ENCODE measurements around the gene TSPAN6.

TSPAN6 gene

DNA sequence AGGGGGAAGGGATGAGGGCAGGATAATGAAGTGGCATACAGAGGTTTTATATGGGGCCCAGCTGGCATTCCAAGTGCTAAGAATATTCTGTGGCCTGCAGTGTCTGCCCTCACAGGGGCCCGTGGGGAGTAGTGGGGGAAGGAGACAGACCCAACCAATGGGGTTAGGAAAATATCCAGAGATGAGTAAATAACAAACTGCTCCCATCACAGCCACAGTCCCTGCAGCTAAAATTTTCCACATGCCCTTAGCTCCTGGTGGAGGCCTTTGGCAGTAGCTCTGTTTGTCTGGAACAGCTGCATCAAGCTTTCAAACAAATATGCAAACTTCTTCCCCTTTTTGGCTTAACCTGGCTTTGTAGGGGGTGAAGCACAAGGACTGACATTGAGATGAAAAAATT is 10.5 kb upstream of the TSPAN6 start:
- no peak for DNase-seq

DNA sequence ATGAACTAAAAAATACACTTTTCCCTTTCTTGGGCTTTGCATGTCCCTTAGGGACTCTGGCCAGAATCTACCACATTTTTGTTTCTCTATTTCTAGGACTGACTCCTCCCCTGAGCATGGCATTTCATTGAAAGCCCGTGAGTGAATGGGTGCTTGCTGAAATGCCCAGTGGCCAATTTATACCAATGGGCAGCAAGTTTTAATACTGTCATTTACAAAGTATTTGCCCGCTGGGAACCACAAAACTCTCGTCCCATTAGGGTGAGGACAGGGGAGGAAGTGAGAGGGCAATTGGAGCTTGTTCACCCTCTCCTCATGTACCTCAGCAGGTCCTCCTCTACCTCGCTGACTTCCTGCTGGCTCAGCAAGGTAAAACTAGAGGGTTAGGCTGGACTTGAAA is 8.5 kb upstream of the TSPAN6 start:
- no peak for DNase-seq

DNA sequence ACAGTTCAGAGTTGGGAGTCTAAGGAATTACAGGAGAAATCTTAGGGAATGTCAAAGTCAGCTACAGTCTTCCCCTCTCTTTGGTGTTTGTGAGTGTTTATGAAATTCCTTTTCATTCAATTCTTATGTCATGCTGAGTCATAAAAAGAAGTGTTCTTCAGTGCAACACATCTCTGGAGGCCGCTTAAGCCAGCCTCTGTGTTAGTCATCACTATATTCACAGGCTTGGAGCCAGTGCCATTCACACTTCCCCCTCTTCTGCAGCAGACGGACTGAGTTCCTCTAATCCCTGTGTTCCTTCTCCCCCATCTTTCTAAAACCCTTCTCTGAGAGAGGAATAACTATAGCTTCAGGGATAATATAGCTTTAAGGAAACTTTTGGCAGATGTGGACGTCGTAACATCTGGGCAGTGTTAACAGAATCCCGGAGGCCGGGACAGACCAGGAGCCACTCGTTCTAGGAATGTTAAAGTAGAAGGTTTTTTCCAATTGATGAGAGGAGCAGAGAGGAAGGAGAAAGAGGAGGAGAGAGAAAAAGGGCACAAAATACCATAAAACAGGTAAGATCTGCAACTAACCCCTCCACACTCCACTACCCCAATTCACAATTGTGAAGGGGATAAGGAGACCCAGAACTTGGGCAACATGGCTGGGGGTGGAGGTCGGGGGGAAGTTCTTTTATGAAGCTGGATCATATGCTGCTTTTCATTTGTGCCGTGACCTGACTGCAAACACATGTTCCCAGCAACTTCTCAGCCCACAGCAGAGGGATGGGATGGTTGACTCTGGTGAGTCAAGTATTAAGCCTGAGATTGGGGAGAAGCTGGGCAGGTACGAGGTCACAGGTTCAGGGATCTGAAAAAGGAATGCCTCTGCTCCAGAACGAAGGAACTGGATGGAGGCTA is 7.6 kb upstream of the TSPAN6 start, which contains the start of gene SRPX2:
Gene SRPX2 (plus strand): TSS at position 244 of the 905 bp plus-strand sequence. CDS start 2,124 bp downstream, outside the sequence.
- no peak for DNase-seq

DNA sequence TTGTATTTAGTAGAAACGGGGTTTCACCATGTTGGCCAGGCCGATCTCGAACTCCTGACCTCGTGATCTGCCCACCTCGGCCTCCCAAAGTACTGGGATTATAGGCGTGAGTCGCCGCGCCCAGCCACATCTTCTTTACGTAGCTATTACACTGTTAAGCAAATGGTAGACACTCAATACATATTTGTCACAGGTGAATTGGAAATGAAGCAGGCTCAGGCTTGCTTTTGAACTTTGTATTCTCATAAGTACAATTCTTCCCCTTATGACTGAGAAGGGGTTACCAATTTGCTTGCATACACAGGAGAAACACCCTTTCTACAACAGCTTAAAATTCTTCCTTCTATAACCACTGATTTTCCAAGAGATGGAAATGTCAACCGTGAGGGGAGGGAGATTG is 6.6 kb upstream of the TSPAN6 start:
- DNase-seq: no peak

DNA sequence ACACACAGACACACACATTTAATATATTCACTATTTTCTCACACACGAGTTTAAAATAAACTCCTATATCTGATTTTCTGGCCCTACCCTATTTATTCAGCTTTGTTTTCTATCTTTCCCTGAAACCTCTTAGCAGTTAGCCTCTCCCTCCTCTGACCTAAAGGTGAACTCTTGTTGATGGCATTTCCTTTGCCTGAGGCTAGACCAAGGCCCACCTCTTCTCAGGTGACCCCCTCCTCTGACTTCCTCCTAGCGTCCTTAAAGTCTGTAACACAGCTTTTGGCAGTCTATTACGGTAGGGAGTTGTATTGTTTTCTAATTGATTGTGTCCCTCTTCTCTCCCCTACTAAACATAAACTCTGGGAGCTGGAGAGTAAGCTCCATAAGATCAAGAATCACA is 5.7 kb upstream of the TSPAN6 start:
- no peak for DNase-seq

DNA sequence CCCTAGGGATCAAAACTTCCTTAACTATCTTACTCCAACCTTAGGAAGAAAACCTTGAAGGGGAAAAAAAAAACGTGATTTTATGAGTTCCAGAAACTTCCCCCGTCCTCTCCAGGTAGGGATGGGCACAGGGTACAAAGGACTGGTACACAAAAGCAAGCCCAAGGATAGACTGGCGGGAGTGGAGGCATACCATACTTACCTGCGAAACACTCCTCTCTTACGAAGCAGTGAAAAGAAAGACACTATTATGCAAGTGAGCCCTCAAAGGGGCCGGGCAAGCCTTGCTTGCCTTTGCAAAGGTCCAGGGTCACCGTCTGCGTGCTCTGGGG is 651 bp downstream of the TSPAN6 start:
- DNase-seq: no peak

DNA sequence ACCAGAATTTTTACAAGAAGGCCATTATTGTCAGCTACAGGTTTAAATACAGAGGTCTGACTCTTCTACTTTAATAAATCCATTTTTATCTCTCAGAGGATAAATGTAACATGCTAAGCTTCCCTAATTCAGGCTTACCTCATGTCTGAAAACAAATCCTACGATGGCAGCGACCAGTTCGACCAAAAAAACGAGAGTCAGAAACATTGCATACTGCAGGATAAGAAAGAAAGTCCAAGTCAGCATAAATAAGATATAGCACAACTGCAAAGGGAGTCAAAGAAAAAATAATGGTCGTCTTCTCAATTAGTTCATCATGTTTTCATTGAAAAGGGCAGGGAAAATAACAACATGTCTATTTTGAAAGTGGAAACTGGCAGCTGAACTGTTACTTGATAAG is 1.6 kb downstream of the TSPAN6 start:
- no peak for DNase-seq

DNA sequence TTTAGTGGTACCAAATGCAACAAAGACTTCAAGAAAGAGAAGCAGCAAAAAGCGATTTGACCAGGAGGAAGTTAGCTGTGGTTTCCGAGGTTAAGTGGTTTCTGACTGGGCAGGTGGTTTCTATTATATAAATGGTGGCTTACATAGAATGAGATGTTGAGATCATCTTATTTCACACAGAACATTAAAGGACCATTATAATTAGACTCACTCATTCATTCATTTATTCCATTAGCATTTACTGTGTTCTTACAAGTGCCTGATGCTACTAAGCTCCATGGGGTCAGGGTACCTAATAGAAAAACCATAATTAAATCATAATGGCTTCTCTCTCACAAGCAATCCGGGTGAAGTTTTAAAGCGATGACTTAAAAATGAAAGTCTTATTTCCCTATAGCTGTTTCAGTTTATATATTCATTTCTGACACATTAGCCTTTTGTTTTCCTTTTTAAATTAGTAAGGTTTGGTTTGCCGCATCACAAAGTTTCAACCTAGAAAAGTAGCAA is 10.6 kb downstream of the TSPAN6 start:
- no peak for DNase-seq

DNA sequence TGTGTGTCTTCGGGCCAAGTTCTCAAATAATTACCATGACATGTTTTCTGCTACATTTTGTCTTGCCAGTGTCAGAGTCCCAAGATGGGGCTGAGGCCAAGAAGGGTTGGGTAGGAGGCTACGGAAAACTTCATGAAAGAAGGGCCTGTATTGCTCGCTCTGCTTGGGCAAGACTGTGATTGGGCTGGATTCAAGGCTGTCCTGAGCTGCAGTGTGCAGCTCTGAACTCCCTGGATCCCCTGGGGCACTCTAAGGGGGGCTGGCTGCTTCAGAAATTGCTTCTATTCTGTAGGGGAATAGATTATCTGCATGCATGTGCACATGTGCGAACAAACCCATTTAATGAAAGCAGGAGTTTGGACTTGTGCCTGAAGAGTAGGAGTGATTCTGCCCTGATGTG is 13.6 kb downstream of the TSPAN6 start:
- no peak for DNase-seq

DNA sequence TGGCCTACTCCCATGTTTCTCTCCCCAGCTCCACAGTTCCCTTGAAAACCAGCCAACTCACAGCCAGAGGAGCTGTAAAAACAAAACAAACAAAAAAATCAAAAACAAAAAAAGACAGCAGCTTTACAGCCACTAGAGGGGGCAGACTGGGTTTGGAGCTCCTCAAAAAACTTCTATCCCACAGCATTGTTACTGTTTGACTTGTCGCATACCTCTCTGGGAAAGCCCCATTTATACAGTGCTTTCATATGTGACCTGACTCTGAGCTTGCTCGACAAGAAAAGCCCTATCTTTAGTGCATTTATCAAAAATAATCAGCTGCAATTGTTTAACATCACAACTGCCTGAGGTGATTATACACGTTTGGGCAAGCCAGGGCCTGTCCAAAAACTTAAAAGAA is 21.6 kb downstream of the TSPAN6 start:
- DNase-seq: no peak

DNA sequence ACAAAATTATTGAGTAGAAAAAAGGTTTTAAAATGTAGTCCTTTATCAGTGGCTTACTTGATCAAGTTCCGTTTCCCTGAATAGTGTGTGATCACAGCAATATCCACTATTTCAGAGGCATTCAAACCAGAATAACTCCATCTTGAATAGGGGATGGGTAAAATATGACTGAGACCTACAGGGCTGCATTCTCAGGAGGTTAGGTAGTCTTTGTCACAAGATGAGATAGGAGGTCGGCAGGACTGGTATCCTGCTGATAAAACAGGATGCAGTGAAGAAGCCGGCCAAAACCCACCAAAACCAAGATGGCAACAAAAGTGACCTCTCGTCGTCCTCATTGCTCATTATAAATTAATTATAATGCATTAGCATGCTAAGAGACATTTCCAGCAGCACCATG is 24.7 kb downstream of the TSPAN6 start:
- DNase-seq: no peak

DNA sequence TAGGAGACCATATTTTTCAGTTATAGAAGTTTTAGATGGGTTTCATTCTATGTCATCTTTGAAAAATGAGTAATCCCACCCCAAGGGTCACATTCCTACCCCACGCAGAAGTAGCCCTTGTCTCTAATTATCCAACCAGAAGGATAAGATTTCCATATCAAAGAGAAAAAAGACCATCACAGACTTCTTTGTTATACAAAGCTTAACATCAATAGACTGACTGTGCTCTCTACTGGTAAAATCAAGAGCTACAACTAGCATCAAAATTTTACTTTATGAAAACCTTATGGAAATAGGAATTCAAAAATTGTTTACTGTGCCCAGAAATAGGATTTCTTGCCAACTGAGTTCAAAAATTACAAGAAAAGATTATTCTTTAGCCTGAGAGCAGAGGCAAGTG is 27.0 kb downstream of the TSPAN6 start:
- DNase-seq: no peak

DNA sequence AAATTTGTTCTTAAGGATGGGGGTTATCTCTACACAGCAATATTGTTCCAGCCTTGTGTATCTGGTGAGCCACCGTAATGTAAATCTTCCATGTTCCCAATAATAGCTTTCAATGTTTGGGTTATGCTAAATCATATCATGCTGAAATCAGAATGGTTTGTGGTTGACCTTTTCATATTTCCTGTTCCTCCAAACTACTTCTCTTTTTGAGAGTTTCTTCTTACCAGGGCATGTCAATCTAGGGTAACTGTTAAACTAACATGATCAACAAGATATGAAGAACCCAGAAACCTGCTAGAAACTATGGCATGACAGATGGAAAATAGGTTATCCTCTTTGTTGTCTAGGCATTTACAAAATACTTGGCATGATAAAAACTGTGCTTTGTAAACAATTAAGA is 29.9 kb downstream of the TSPAN6 start:
- no peak for DNase-seq

DNA sequence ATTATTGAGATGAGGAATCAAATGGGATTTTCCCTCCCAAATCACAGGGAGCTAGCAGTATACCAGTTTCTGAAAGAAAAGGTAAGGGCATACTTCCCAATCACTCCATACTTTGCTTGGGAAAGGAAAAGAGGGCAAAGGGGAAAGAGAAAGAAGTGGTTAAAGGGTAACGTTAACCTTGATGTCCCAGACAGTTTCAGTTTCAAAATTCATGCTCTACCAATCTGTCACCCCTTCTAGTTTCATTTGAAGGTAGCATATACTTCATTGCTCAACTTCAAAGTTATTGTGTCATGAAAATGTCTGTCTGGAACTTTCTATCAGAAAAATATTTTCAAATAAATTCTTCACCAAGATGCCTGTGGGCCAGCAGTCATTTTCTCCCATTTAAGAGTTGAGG is 35.8 kb downstream of the TSPAN6 start:
- no peak for DNase-seq

DNA sequence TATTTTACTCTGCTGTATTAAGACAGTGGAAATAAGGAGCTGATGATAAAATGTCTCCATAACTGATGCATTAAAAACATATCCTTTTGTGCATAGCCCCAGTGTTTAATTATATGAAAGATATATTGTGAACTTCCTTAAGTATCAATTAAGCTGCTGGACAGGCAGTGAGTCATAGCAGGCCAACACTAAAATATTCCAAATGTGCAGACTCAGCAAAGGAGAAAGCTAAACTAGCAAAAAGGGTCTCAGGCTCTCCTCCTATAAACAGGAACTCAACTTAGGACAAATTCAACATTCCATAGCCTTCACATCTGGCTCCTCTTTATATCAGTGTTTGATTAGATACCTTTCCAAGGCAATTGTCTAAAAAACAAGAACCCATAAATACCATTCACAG is 36.3 kb downstream of the TSPAN6 start:
- DNase-seq: no peak

DNA sequence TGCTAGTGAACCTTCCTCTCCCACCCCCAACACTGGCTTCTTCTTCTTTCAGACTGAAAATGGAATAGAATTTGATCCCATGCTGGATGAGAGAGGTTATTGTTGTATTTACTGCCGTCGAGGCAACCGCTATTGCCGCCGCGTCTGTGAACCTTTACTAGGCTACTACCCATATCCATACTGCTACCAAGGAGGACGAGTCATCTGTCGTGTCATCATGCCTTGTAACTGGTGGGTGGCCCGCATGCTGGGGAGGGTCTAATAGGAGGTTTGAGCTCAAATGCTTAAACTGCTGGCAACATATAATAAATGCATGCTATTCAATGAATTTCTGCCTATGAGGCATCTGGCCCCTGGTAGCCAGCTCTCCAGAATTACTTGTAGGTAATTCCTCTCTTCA is 37.1 kb downstream of the TSPAN6 start:
- no peak for DNase-seq

DNA sequence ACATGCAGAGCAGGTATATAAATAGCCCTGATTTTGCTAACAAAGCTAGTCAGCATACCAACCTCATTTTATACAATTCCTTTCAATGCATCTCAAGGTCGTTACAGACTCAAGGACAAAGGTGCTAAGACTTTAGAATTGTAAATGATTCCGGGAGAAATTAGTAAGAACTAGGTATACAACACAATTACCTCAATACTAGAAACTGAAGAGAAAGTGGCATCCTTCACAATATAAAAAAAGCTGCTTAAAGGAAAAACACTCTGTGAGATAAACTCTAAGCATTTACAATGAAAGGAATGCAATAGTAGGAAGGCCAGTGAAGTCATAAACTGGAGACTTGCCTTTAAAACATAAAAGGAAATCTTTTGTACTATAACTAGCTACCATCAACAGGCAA is 40.0 kb downstream of the TSPAN6 start:
- no peak for DNase-seq

DNA sequence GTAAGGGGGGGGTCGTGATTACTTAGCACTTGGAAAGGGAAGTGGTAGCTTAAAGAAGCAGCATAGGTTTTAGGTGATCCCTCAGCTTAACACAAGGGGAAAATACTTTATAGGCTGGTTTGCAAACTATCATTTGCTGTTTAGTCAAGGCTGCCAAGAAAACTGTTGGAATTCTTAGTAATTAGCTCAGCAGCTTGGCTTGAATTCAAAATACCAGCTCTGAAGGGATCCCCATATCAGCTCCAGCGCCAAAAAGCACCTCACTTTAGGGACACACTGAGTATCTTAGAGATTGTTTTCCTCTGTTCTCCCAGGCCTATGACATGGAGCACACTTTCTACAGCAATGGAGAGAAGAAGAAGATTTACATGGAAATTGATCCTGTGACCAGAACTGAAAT is 43.0 kb downstream of the TSPAN6 start:
- DNase-seq: no peak

DNA sequence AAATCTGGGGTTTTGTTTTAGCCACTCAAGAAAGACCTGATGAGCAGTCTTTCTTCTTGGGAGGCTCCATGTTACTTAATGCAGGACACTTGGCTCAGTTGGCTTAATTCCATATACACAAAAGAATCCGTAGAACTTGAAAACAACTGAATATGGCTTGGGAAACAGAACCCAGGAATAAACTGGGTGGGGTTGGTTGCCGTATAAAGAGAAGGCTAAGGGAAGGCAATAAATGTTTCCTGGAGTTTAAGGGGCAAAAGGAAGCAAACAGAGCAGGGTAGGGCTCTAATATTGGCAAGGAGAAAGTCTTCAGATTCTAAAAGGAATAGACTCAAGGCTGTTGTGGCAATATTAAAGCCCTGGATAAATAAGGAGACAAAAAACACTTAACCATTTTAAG is 43.5 kb downstream of the TSPAN6 start:
- DNase-seq: no peak

DNA sequence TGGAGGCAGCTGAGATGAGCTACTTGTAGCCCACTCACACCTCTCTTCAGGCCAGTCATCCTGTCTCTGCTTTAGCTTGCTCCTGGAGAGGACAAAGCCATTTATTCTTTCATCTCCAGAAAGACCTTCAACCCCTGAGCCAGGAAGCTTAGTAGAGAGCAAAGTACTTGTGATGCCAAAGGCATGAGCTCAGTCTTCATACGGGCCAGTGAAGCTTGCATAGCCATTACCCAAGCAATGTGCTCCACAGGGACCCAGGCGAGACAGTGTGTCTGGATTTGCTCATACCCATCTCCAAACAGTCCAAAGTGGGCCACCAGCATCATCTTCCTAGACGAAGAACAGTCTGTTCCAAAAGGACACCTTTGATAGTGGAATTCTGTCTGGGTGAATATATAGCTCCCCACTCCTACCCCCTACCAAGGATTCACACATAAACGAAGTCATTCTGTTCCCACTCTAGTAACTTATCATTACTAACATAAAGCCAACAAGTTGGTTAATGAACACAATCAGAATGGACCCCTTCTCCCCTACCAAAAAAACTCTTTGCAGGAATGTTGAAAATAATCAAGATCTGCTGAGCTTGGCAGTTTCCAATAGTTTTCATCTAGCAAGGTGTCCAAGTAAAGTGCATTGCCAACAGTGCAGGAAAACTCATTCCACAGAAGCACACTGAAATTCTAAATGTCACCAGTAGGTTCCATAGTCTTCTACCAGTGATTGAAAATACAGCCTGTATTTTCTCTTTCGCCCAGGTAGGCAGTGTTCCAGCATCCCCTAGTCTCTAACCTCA is 45.2 kb downstream of the TSPAN6 start:
- DNase-seq: no peak

DNA sequence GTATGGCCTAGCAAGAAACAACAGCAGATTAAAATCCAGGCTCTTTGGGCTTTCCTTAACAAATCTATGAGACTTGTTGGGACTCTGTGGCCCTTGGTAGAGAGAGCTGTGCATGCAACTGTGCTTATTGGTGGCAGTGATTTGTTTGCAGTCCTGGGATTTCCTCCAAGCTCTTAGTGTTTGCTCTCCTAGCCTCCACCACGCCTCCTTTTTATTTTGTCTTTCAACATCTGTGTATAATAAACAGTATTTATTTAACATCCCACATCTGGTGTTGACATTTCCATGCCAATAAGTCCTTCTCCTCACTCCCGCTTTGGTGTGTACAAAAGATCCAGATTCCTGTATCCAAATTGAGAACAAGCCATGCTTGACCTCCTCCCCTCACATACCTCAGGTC is 48.7 kb downstream of the TSPAN6 start:
- no peak for DNase-seq

DNA sequence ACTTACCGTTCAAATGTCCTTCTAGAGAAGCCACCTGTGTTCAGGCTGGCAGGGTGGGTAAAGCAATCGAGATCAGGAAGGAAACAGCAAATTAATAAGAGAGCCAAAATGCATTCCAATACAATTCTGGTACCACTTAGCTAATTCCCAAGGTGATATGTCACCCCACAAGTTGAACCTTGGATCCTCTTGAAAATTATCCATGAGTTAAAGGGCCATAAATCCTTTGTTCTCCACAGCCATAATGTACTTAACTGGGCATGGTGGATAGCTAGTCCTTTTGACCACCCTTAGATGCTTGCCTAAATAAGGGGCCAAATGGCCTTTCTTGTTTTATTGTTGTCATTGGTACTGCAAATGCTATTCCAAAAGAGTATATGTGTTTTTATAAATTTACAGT is 49.9 kb downstream of the TSPAN6 start:
- DNase-seq: no peak

DNA sequence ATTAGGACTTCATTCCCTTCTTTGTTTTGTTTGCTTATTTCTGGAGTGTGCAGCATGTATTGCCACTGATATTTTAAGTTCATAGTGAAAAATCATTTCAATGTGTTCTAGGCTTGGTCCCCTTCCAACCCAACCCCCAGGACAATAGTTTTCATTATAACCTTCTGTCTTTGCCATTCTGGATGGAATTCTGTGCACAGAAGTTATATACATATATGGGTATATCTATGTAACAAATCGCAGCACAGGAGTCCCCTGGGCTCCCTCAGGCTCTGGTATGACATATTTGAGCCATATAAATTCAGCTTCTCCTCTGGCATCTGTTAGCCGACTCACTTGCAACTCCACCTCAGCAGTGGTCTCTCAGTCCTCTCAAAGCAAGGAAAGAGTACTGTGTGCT is 52.0 kb downstream of the TSPAN6 start, which contains the start of gene TNMD:
Gene TNMD (plus strand): TSS at position 326 of the 400 bp plus-strand sequence. CDS start 83 bp downstream, outside the sequence.
- DNase-seq: no peak

All from CD4-positive, alpha-beta T cell treated with Interleukin-15 for 1 hour (primary cell).